GM18526 (cell line): ENCODE results near the gene NRDE2.

Source experiments
- POLR2A ChIP-seq: IDR thresholded peaks from 3 replicates; pipeline ENCODE4 v1.6.1; 2011; ENCODE audit not compliant: insufficient read length; ENCODE audit errors: extremely low read depth

NRDE2 gene

DNA sequence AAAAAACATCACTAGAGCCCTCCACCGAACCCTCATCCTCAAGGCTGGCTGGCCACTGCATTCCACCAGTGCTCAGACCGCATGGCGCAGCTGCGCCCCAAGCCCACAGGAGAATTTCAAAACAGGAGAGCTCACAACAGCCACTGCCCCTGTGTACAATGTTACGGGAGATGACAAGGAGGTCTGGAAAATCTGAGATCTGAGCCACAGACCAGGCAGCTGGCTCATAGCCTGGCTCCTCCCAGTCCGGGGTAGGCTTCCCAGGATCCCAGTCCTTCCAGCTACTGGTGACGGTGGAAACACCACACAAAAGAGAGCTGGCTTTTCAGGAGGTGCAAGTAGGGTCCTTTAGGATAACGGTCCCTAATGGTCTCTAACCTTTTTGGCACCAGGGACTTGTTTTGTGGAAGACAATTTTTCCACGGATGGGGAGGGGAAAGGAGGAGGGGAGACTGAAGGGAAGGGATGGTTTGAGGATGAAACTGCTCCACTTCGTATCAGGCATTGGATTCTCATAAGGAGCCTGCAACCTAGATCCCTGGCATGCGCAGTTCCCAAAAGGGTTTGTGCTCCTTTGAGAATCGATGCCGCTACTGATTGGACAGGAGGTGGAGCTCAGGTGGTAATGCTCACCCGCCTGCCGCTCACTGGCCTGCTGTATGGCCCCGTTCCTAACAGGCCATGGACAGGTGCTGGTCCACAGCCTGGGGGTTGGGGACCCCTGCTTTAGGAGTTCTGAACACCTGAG is 23.0 kb upstream of the NRDE2 start:
- TF ChIP-seq POLR2A = no peak

DNA sequence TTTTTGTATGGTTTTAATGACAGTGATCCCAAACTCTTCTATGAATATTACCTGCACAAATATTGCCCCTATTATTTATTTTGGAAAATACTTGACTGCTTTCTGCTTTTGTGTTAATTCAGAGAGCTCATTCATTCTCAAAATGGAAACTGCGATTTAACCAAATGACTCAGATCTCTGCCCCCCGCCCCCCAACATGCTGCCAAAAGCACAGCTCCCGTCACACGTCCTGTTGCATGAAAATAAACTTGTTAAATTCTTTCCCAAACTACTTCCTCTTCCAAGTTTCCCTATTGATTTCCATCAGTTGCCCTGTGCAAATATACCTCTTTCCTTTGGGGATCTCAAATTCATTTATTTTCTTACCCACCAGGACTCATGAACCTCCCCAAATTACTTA is 18.0 kb upstream of the NRDE2 start:
- no peak for TF ChIP-seq POLR2A

- no peak for TF ChIP-seq POLR2A
Observed at GRCh38 chr14:90348270-90348669, 16.5 kb upstream of the NRDE2 start.

GRCh38 chr14:90345239-90345557 is 13.5 kb upstream of the NRDE2 start:
- TF ChIP-seq POLR2A = no peak

- no peak for TF ChIP-seq POLR2A
Observed at GRCh38 chr14:90344331-90345238, 12.8 kb upstream of the NRDE2 start.

DNA sequence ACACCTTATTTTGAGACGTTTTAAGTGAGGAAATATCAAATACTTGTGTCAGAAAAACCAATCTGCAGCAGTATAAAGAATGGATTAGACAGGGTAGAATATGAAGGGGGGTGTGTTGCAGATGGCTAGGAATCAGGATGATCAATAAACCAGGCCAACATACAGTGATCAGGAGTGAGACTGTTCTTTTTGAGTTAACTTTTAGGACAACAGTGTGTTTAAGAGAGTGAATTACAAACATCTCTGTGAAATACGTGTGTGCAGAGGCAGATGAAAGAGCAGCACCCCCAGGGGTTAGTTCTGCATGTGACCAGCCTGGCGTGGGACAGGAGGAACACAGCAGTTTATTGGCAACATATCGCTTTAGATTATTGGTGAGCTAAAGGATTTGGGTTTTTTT is 10.6 kb upstream of the NRDE2 start:
- TF ChIP-seq POLR2A = no peak

GRCh38 chr14:90341784-90342183 is 10.0 kb upstream of the NRDE2 start:
- no peak for TF ChIP-seq POLR2A

- TF ChIP-seq POLR2A = no peak
Observed at GRCh38 chr14:90336985-90337384, 5.2 kb upstream of the NRDE2 start.

DNA sequence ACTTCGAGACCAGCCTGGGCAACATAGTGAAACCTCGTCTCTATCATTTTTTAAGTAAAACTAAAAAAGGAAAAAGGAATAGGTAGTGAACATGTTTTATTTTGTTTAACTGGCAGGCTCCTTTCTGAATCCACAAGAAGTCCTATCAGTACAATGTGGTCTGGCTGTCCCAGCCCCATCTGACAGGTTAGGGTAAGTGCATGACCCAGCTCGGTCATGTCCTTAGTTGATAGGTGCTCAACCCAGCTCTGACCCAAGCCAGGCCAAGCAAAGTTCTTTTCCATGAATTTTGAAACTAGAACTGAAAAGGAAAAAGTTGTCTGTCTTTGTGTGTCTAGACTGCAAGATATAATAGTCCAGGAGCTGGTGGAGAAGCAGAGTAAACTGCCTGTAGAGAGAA is 4.7 kb upstream of the NRDE2 start:
- TF ChIP-seq POLR2A = no peak

DNA sequence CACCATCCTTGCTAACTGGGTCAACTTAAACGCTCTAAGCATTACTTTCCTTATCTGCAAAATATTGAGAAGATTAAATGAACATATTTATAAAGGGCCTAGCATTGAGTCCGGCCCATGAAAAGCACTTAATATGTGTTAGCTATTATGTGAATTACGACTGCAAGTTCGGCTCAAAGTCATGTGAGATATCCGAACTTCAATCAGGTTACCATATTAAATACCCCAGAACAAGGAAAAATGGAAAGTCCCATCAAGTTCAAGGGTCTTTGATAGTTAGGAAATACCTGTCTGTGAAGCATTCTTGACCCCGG is 487 bp upstream of the NRDE2 start:
- TF ChIP-seq POLR2A = no peak

GRCh38 chr14:90330203-90331196 is 1.2 kb downstream of the NRDE2 start:
- TF ChIP-seq POLR2A = no peak

- no peak for TF ChIP-seq POLR2A
Observed at GRCh38 chr14:90321891-90322290, 9.8 kb downstream of the NRDE2 start.

DNA sequence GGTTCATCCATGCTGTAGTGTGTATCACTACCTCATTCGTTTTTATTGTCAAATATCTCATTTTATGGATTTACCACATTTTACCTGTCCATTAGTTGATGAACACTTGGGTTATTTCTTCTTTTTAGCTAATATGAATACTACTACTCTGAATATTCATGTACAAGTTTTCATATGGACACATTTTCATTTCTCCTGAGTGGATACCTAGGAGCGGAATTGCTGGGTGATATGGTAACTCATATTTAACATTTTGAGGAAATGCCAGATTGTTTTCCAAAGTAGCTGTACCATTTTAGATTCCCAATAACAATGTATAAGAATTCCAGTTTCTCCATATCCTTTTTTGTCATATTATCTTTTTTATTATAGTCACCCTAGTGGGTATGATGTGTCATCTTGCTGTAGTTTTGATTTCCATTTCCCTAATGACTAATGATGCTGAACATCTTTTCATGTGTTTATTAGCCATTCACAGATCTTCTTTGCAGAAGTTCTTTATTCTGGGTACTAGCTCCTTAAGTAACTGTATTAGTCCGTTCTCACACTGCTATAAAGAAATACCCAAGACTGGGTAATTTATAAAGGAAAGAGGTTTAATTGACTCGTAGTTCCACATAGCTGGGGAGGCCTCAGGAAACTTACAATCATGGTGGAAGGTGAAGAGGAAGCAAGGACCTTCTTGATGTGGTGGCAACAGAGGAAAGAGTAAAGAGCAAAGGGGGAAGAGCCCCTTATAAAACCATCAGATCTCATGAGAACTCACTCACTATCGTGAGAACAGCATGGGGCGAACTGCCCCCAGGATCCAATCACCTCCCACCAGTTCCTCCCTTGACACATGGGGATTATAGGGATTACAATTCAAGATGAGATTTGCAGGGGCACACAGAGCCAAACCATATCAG is 11.9 kb downstream of the NRDE2 start:
- no peak for TF ChIP-seq POLR2A

- TF ChIP-seq POLR2A = no peak
Observed at GRCh38 chr14:90319173-90319572, 12.6 kb downstream of the NRDE2 start.
